Left hindlimb (tissue), 1 donor: ENCODE results near the gene IFI30.

Source experiments
- DNase-seq: peaks from one replicate; pipeline ENCODE4 v3.0.0-alpha.2; 2018

Gene IFI30

DNA sequence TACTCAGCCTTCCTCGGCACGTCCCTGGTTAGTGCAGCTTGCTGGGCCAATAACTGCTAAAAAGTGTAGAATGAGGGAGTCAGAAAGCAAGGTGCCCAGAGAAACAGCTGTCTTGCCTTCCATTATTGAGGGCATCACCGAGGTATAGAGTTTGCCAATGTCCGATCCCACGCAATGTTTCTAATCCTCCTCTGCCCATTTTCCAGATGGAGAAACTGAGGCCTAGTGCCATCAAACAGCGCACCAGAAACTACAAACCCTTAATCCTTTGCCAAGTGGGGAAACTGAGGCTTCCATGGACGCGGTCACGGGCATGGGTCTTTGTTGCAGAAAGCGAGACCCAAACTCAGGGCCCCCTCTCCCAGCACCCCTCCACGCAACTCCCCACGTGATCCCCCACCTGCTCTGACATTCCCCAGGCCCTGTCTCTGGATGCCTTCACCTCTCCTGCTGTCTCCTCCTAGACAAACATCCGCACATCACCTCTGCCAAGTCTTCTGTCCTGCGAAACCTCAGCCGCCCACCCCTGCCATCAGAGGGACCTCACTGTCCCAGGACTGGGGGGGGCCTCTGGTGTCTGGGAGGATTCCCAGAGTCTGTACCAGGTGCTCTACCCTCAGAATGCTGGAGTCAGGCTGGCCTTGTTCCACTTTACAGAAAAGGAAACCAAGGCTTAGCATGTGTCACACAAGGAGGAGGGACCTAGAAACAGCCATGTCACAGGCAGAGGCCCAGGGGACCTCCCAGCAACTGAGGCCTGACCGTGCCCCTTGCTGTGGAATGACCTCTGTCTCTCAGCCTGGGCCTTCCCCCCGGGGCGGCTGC lies 53.6 kb downstream of the IFI30 start:
- no peak for DNase-seq
